ENCODE results near the gene CTNND2.

DNA sequence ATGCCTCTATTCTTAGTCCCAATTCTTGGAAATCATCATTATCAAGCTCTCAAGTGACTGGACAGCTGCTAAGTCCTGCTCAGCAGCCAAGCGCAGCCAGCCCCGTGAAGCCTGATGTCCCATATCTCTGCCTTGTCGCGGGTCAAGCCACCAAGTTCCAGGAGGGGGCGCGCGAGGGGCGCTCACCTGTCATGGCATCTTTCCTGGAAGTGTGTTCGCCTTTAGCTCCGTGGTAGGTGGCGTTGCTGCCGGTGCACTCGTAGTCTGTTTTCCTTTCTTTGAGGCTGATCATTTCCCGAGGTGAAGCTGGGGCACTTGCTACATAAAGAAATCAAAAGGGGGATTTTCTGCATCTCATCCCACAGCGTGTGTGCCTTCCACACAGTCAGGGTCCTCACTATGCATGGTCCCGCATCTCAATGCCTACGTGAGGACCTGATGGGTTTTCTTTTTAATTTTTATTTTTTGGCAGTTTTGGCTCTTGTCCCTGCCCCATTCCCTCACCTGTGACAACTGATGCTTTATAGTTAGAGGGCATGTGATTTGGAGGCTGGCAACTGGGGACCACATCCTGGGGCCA lies 916.2 kb downstream of the CTNND2 start:
- TF ChIP-seq, protein P1, sequence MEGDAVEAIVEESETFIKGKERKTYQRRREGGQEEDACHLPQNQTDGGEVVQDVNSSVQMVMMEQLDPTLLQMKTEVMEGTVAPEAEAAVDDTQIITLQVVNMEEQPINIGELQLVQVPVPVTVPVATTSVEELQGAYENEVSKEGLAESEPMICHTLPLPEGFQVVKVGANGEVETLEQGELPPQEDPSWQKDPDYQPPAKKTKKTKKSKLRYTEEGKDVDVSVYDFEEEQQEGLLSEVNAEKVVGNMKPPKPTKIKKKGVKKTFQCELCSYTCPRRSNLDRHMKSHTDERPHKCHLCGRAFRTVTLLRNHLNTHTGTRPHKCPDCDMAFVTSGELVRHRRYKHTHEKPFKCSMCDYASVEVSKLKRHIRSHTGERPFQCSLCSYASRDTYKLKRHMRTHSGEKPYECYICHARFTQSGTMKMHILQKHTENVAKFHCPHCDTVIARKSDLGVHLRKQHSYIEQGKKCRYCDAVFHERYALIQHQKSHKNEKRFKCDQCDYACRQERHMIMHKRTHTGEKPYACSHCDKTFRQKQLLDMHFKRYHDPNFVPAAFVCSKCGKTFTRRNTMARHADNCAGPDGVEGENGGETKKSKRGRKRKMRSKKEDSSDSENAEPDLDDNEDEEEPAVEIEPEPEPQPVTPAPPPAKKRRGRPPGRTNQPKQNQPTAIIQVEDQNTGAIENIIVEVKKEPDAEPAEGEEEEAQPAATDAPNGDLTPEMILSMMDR (IDR thresholded peaks at IDR 0.05; ENCODE audit: low read length), result peak; percentile 95
- TF ChIP-seq EZH2phosphoT487 (IDR thresholded peaks at IDR 0.05; ENCODE audit: low read length) (no peak), EZH2 (optimal IDR thresholded peaks at IDR 0.05; ENCODE audit: low read depth, low read length) (no peak)
